Dermis blood vessel endothelial cell (primary cell): ENCODE results near the gene IARS2. TPM values are rescaled to one million over a fixed set of nuclear protein-coding genes. Genes with fewer than 3 reads are reported as not detected.
"Not testable (repeated sequence)": the region's sequence is repeated elsewhere in the genome, so short reads cannot be mapped to it uniquely, and the experiment has no call there.

ENCODE experiments used
- DNase-seq: peaks from one replicate; pipeline ENCODE4 v3.0.0; 2010
- total RNA-seq: library from RNA; depleted of rRNA; stranded (reverse); fragments of >200 nt; gene quantifications from 2 replicates; pipeline ENCODE4 v1.2.3, GENCODE V29; 2014

Gene IARS2
- total RNA-seq, 1 donor from 2014 or later = 89.2 TPM

DNA sequence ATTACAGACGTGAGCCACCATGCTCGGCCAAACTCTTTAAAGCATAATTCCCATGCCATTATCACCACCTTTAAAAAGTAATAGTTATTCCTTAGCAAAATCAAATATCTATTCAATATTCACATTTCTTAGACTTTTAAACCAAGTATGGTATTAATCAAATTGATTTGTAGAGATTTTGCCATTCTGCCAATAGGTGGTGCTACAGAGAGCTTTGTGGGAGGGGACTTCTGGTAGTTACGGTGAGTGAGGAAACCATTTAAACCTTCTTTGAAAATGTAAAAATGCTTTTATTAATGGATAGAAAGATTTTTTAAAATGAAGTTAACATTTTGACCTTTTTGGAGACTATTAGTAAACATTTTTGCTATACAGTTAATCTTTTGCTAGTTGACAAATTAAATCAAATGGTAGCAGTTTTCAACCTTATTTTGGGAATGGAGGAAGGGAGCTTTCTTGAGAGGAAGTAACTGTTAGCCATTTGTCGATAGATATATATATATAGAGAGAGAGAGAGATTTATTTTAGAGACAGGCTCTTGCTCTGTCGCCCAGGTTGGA is 19.3 kb downstream of the IARS2 start:
- DNase-seq = peak; percentile 70

DNA sequence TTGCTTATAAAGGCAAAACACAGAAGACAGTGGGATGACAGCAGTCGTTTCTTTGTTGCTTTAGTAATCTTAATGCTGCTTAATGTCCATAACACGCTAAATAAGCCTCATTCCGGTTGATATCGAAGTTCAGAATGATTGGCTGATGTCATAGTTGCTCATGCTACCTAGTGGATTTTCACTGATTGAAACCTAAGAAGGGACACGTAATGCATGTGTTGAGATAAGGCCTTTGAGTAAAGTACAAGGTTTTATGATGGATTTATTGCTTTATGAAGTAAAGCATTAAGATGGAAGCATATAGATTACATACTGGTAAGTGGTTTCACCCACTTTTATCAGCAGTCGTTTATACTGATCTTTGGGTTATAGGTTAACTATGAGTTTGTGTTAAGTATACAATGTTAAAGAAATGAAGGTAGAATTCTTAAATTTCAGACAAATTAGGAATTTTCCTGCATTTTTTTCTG is 25.1 kb downstream of the IARS2 start:
- no peak for DNase-seq

DNA sequence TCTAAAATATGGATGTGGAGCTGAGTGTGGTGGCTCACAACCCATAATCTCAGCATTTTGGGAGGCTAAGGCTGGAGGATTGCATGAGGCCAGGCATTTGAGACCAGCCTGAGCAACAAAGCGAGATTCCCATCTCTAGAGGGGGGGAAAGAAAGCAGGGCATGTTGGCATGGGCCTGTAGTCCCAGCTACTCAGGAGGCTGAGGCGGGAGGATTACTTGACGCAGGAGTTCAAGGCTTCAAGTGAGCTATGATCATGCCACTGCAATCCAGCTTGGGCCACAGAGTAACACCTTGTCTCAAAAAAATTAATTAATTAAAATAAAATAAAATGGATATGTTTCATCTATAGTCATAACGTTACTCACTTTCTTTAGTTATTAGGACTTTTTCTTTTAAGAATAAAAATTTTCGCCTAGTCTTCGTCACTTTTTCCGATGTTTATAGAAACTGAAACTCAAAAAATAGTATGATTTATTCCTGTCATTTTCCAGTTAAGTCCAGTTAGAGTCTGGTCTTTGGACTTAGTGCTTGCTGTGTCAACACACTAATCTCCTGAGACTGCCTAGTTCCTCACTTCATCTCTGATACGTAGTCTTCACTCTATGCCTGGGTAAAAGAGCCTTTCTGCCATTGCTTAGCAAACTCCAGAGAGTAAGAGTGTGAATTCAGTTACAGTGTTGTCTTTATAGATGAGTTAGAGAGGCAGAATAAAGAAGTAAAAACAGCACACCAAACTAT is 28.0 kb downstream of the IARS2 start:
- DNase-seq = no peak

DNA sequence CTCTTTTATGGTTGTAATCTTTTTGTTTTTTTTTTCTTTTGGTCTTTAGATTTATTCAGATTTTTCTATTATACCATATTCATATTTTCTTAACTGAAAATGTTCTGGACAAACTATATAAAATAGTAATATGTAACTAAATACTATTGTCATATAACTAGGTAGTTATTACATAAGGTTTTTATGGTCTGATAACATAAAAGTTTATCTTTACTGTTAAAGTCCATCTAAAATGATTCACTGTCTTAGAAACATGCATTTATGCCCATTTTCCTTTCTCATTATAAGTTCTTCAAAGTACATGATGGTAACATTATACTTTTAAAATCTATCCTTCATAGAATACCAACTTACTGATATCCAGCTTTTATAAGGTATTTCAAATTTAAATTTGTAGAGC is 29.1 kb downstream of the IARS2 start:
- no peak for DNase-seq

DNA sequence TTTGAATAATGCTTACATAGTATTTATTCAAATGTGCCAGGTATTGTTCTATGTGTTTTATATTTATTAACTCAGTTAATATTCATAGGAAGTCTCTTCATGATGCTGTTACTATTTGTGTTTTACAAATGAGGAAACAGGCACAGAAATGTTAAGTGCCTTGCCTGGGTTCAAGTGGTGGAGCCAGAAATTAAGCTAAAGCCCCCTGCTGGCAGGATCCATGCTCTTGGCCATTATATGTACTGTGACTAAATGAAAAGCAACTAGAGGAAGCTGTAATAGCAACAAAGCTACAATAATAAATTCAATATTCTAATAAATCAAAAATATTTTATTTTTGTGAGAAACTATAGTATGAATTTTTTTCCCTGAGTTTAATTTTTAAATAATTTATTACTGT is 30.0 kb downstream of the IARS2 start:
- peak; percentile 24 for DNase-seq

DNA sequence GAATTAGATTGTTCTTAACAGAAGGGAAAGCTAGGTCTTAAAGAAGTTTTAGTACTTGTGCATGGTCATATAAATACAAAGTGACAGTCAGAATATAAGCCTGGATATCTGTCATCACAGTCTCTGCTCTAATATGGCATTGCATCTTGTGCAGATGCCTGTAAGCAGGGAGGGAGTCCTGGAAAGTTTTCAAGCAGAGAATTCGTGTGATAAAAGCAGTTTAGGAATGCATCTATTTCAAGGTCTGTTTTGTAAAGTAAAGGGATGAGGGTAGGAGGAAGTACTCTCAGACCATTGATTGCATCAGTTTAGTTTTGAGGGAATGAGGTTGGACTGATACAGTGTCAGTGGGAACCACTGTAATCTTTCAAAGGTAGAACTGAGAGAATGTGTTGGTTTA is 30.6 kb downstream of the IARS2 start:
- DNase-seq = no peak

DNA sequence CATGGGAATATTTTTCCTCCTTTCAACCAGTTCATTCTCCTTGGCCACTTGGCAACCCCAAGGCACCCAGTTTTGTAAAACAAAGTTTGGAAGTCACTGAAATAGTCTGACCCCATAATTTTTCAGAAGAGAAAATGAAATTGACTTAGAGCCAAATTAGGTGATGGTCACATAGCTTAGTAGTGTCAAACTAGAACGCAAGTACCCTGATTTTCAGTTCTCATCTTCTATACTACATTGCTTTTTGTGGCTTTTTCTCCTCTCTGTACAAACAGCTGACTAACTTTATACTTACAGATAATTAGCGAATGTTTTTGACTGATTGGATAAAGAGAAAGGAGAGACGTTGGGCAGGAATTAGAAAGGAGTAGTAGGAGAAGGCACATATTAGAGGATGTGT is 33.1 kb downstream of the IARS2 start:
- no peak for DNase-seq

DNA sequence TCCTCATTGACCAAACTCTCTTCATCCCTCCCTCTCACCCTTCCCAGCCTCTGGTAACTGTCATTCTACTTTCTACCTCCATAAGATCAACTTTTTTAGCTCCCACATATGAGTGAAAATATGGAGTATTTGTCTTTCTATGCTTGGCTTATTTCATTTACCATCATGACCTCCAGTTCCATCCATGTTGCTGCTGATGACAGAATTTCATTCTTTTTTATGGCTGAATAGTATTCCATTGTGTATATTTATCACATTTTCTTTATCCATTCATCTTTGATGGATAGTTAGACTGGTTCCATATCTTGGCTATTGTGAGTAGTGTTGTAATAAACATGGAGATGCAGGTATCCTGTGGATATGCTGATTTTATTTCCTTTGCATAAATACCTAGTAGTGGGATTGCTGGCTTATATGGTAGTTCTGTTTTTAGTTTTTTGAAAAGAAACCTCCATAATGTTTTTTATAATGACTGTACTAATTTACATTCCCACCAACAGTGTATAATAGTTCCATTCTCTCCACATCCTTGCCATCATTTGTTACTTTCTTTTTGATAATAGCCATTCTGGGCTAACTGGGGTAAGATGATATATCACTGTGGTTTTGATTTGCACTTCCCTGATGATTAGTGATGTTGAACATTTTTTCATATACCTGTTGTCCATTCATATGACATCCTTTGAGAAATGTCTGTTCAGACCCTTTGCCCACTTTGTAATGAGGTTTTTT is 35.7 kb downstream of the IARS2 start:
- DNase-seq = no peak

DNA sequence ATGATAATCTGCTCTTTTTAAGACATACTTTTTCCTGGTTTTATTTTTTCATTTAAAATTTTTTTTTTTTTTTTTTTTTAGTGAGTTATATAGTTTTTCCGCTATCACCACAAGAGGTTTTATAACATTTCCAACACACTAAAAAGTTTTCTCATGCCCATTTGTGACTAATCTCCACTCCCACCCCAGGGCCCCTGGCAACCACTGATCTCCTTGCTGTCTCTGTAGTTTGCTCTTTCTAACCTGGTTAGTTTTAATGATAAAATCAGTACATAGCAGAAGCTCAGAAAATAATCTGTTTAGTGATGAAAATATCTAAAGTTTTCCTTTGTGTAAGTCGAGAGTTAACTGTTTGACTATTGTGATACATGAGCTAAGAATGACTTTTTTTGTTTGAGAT is 41.8 kb downstream of the IARS2 start:
- DNase-seq = no peak

DNA sequence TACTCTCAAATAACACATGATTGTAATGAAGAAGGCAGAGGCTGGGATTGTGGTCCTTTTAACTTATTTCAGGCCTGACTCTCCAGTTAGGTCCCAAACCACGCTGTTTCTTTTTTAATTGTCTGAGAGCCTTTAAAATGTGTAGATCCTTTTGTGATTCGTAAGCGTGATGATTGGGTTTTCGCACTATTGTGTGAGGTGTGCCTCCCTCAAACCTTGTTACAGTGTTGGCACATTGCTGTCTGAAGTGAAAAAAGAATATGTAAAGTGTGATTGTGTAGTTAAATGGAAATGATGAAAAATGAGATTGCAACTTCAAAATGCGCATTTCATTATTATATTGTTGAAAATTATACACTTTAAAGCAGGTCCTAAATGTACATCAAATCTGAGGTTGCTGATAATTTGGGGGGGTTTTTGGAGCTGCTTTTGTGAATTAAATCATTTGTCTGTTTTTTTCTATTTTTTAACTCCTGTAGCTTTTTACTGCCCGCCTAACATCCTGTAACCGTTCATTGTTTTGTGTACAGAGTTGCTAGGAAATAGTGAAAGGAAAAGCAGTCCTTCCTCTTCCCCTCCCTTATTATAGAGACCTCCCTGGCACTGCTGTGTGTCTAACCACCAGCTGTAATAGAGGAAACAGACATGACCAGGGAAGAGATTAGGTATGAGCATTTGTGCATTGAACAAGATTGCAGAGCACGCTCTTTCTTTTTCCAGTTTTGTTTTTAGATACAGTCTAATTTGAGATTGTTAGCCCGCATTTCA is 43.3 kb downstream of the IARS2 start:
- DNase-seq = peak; percentile 96

DNA sequence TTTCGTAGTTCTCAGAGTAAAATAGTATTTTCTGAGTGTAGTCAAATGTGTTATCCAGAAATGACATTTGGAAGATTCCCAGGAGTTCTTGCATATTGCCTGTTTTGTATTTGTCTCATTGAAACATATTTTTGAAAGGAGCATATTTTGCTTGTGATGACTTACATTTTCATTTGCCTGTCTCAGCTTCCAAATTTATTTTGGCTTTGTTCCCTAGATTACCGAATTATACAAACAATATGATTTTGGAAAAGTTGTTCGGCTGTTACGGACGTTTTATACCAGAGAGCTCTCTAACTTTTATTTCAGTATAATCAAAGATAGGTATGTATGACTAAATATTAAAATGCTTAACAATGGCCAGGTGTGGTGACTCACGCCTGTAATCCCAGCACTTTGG is 46.0 kb downstream of the IARS2 start:
- no peak for DNase-seq

DNA sequence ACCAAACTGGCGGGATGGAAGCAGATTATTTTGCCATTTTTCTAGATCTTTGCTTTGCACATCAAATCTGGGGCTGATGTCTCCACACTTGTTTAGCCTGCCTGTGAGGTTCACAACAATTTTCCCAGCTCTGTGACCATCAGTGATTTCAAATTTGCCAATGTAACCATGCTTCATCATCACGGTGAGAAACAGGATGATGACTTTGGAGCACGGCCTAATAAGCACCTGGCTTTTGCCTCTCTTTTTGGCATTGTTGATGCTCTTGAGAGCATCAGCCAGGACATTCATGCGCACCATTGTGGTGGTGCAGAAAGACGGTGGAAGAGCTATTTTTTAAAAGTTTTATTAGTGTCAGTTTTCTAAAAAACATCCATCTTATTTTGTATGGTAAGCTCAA is 50.1 kb downstream of the IARS2 start:
- no peak for DNase-seq

DNA sequence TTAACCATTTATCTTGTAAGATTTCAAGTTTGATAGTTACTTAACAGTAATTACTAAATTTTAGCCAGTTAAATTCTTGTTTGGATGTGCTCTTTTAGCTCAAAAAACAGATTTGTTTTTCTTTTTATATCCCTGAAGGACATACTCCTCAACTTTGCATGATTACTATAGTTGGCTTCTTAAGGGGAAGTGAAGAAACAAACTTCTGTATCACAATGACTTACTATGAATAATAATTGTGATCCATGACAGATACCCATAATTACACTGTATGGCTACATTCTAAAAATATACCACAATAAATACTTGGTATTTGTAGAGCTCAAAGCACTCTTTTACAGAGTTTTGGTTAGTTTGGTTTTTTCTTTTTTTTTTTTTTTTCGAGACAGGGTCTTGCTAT is 55.8 kb downstream of the IARS2 start:
- no peak for DNase-seq

DNA sequence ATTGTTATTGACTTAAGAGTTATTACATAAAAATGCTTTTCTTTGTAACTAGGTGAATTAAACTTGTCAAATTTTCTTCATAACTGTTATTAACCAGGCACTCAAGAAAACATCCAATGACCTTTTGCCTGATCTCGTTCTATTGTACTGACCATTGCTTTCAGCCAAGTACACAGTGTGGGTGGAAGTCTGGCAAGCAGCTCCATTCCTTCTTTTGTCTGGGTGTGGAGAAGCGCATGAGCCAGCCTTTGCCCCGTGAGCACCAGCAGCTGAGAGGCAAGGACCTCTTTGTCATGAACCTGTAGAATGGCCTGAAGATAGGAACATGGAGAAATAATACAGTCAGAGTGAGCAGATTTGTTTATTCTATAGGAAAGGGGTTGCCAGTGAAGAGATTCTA is 57.5 kb downstream of the IARS2 start:
- DNase-seq = peak; percentile 75

DNA sequence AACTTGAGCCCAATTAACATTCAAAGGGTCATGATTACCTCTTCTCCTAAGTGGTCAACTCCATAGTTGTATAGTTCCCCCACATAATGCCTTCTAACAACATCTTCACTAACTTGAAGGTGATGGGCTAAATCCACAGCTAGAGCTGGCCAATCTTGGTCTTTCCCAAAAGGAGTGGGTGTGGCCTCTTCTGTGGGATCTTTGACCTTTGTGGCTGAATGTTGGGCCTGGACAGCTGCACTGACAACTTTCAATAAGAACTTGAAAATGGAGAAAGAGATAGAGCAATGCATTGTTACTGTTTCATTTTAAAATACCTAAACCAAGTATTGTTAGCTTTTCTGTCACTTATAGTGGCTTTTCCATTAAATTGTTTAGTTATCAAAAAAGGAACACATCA is 59.2 kb downstream of the IARS2 start:
- DNase-seq = no peak

DNA sequence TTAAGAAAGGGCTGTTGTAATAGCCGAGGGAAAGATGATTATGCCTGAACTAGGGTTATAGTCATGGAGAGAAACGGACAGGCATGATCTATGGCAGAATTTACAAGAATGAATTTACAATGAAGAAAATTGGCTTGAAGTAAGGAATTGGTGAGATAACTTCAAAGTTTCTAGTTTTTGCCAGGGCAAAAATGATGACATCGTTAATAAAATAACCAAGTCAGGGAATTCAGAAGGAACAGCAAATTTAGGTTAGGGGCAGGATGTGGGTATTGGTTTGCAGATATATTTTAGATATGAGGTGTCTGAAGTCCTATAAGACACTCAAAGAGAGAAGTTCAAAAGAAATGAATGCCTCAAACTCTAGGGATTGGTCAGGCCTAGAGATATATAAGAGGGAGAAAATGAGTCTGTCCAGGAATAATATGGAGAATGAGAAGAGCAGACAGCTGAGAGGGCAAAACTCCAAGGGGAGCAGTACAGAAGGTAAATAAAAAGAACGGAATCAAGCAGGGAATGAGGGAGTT is 62.8 kb downstream of the IARS2 start:
- no peak for DNase-seq

DNA sequence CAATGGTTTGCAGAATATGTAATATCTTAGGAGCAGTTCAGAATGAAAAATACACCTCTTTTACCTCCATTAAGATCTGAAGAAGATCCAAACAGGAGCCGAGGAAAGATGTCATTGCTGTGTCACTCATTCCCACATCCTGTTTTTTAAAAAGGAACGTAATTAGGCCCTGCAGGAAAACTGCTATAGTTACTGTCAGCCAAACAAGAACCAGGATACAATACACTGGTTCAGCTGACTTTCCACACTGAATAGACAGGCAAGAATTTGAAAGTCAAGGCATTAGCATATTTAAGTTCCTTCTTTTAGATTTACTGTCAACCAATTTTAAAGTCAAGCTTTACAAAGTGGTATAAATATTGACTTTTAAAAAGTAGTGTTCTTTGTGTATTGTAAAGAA is 63.8 kb downstream of the IARS2 start:
- peak; percentile 79 for DNase-seq

DNA sequence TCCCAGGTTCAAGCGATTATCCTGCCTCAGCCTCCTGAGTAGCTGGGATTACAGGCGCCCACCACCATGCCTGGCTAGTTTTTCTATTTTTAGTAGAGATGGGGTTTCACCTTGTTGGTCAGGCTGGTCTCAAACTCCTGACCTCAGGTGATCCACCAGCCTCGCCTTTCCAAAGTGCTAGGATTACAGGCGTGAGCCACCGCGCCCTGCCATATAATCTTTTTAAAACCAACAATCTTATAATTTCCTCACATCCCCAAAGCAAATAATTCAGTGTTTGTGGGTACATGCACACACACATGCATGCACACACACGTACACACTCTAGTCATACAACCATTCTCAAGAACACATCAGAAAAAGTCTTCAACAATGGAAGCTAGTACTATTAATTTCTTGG is 64.6 kb downstream of the IARS2 start:
- DNase-seq = not testable (repeated sequence)

DNA sequence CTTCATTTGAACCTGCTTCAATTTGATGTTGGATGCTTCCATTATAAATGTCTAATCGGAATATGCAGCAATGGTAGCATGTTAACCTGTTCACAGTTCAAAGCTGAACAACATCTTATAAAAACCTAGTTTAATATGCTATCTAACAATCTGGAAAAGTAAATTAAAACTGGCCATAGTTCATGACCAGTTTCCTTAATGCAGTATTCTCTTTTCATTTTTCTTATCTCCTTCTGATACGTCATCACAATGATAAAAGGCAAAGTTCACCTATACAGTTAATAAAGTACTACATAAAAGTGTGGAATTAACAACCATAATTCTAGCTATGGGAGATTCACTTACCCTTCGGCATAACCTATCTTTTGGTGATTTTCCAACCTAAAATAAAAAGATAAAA is 65.1 kb downstream of the IARS2 start:
- DNase-seq = no peak

DNA sequence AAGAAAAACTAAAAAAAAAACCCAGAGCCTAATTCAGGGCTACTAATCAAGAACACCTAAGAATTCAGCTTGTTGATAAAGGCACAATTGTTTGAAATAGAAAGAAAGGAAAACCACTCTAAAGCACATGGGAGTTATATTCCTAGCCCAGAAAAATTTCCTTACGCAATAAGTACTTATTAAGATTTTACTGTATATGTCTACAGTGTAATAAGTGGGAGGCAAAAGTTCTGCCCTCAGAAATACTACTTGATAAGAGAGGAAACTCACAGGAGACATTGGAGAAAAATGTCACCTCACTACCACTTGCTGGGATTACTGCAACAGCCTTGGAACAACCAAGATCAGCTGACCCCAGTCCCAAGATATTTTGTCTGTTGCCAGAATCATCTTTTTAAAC is 66.1 kb downstream of the IARS2 start:
- DNase-seq = no peak

DNA sequence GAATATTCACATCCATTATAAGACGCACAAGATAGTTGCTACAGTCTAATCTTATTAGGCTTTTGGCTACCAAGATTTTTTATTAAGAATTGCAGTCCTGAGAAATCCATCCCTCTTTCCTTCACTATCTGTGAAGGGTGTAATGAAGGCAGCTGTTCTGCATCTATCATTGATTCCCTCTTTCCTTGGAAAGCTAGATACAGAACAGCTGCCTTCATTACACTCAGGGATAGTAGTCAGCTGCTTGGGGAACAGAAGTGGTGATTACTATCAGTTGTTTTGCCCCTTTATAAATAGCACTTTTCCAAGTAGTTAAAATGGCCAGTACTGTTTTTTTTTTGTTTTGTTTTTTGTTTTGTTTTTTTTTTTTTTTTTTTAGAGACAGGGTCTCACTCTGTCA is 70.2 kb downstream of the IARS2 start:
- no peak for DNase-seq

DNA sequence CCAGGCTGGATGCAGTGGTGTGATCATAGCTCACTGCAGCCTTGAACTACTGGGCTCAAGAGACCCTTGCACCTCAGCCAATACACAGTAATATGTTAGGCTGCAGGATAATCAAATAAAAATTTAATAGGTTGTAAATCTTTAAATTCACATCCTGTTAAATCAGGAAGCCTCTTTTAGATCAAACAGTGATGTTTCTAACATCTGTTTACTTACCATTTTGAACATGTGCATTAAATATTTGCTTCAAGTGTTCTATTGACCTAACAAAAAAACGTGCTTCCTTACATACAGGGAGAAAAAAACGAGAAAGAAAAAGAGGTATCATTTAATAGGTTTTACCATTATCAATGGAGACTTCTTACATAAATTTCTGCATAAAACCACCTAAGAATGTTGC is 70.6 kb downstream of the IARS2 start:
- DNase-seq = no peak

DNA sequence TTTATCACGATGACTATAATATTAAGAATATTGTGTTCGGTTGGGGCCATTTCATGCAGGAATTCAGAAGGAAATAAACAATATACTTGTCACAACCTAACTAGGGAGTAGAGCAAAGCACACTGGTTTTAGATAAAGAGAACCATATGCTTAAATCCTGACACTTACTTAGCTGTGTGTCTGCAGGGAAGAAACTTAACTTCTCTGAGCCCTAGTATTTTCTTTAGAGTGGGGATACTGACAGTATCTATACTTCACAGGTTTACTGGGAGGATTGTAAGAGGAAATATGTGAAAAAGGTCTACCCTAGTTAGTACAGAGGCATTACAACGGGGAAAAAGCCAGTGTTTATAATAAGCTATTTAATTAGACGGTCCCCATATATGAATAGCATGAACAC is 72.9 kb downstream of the IARS2 start:
- DNase-seq = no peak
